HG02610 (cell line): ENCODE data around the gene GIMAP5.
A peak's percentile ranks its signal among the peaks of the same experiment; 100 is the strongest.

ENCODE experiments used
- ATAC-seq: cut with Tn5 transposase; IDR thresholded peaks from one replicate; pipeline ENCODE4 v1.9.1; 2021; ENCODE audit warnings: mild to moderate bottlenecking, moderate library complexity; ENCODE audit not compliant: unreplicated experiment

GIMAP5 gene

GRCh38 chr7:150737265-150738055 lies at the start of gene GIMAP5:
TSS of gene GIMAP5 (plus strand) at chr7:150737418. CDS start at chr7:150740885, 3,467 bp downstream.
- peak; percentile 34 for ATAC-seq

GRCh38 chr7:150688630-150689029 lies 48.6 kb upstream of the GIMAP5 start:
- ATAC-seq, result no peak

- no peak for ATAC-seq
Measured at GRCh38 chr7:150695654-150696053, 41.6 kb upstream of the GIMAP5 start.

- ATAC-seq, result no peak
Measured at GRCh38 chr7:150703209-150703608, 34.0 kb upstream of the GIMAP5 start.

GRCh38 chr7:150715293-150715692 lies 21.9 kb upstream of the GIMAP5 start:
- no peak for ATAC-seq

GRCh38 chr7:150715738-150716137 lies 21.5 kb upstream of the GIMAP5 start:
- no peak for ATAC-seq

GRCh38 chr7:150716368-150716767 lies 20.9 kb upstream of the GIMAP5 start, which contains the start of gene GIMAP1:
TSS of gene GIMAP1 (plus strand) at chr7:150716613. CDS start at chr7:150719048, 2,435 bp downstream.
- ATAC-seq, result no peak

GRCh38 chr7:150716939-150717338 lies 20.3 kb upstream of the GIMAP5 start:
- ATAC-seq, result no peak

- ATAC-seq, result no peak
Measured at GRCh38 chr7:150717814-150718420, 19.3 kb upstream of the GIMAP5 start.

GRCh38 chr7:150719436-150719835 lies 17.8 kb upstream of the GIMAP5 start:
- no peak for ATAC-seq

- ATAC-seq, result no peak
Measured at GRCh38 chr7:150719960-150720891, 17.0 kb upstream of the GIMAP5 start.

- ATAC-seq, result no peak
Measured at GRCh38 chr7:150721970-150722373, 15.2 kb upstream of the GIMAP5 start.

GRCh38 chr7:150722431-150722931 lies 14.7 kb upstream of the GIMAP5 start:
- no peak for ATAC-seq

GRCh38 chr7:150723467-150723866 lies 13.8 kb upstream of the GIMAP5 start:
- ATAC-seq, result no peak

- ATAC-seq, result no peak
Measured at GRCh38 chr7:150727381-150727780, 9.8 kb upstream of the GIMAP5 start.

- ATAC-seq, result no peak
Measured at GRCh38 chr7:150728011-150728410, 9.2 kb upstream of the GIMAP5 start.

- no peak for ATAC-seq
Measured at GRCh38 chr7:150728609-150729008, 8.6 kb upstream of the GIMAP5 start.

- no peak for ATAC-seq
Measured at GRCh38 chr7:150731916-150732315, 5.3 kb upstream of the GIMAP5 start.

GRCh38 chr7:150732786-150733481 lies 4.3 kb upstream of the GIMAP5 start:
- peak; percentile 16 for ATAC-seq

- ATAC-seq, result peak; percentile 49
Measured at GRCh38 chr7:150733482-150734095, 3.6 kb upstream of the GIMAP5 start.
